IPS-NIHi11 (cell line): Measurements from ENCODE around the gene APOBEC2.
"Not testable (repeated sequence)": the region's sequence is repeated elsewhere in the genome, so short reads cannot be mapped to it uniquely, and the experiment has no call there.

Experiments
- DNase-seq: peaks from one replicate; pipeline ENCODE4 v3.0.0; 2012; ENCODE audit warnings: mixed read lengths, low spot score

The APOBEC2 gene

GRCh38 chr6:41053041-41053440, at the start of gene APOBEC2:
Gene APOBEC2, plus strand, starts transcription at chr6:41053202. Its CDS starts 146 bp downstream, at chr6:41053348.
- no peak for DNase-seq

- peak; percentile 42 for DNase-seq
These were observed 46.8 kb upstream of the APOBEC2 start for GRCh38 chr6:41006217-41006616.

- DNase-seq: not testable (repeated sequence)
These were observed 46.0 kb upstream of the APOBEC2 start for GRCh38 chr6:41006980-41007379.

- DNase-seq: no peak
These were observed 45.0 kb upstream of the APOBEC2 start for GRCh38 chr6:41008011-41008410.

- DNase-seq: no peak
These were observed 43.3 kb upstream of the APOBEC2 start for GRCh38 chr6:41009669-41010068.

- no peak for DNase-seq
These were observed 41.3 kb upstream of the APOBEC2 start for GRCh38 chr6:41011673-41012072.

- DNase-seq: no peak
These were observed 39.4 kb upstream of the APOBEC2 start for GRCh38 chr6:41013466-41014153.

GRCh38 chr6:41014780-41015179, 38.2 kb upstream of the APOBEC2 start:
- no peak for DNase-seq

GRCh38 chr6:41015860-41016259, 37.1 kb upstream of the APOBEC2 start:
- not testable (repeated sequence) for DNase-seq

GRCh38 chr6:41017663-41018062, 35.3 kb upstream of the APOBEC2 start:
- no peak for DNase-seq

- no peak for DNase-seq
These were observed 31.2 kb upstream of the APOBEC2 start for GRCh38 chr6:41021832-41022231.

GRCh38 chr6:41022294-41022693, 30.7 kb upstream of the APOBEC2 start:
- no peak for DNase-seq

GRCh38 chr6:41023114-41023513, 29.9 kb upstream of the APOBEC2 start:
- DNase-seq: no peak

GRCh38 chr6:41025966-41026530, 27.0 kb upstream of the APOBEC2 start:
- DNase-seq: no peak

GRCh38 chr6:41027241-41027640, 25.8 kb upstream of the APOBEC2 start:
- DNase-seq: no peak

GRCh38 chr6:41027799-41028560, 25.0 kb upstream of the APOBEC2 start:
- DNase-seq: peak; percentile 93

- no peak for DNase-seq
These were observed 24.2 kb upstream of the APOBEC2 start for GRCh38 chr6:41028561-41029412.

- no peak for DNase-seq
These were observed 20.2 kb upstream of the APOBEC2 start for GRCh38 chr6:41032830-41033229.

- DNase-seq: no peak
These were observed 19.2 kb upstream of the APOBEC2 start for GRCh38 chr6:41033776-41034175.

GRCh38 chr6:41036186-41036585, 16.8 kb upstream of the APOBEC2 start:
- no peak for DNase-seq

- DNase-seq: no peak
These were observed 16.4 kb upstream of the APOBEC2 start for GRCh38 chr6:41036601-41037000.
